ENCODE measurements around the gene ST6GALNAC5.
"Not testable (repeated sequence)": the region's sequence is repeated elsewhere in the genome, so short reads cannot be mapped to it uniquely, and the experiment has no call there.

Gene ST6GALNAC5

GRCh38 chr1:76940571-76941335, 73.5 kb downstream of the ST6GALNAC5 start:
- Mint-ChIP-seq H3K27me3 (no peaks in the 10 kb centered on the region), H3K4me1 (no peaks in the 10 kb centered on the region), H3K9me3 (no peaks in the 10 kb centered on the region), H3K4me3 (no peak overlapping the region), H3K27ac (no peak overlapping the region)
- no peak for DNase-seq
- ATAC-seq: no peak

GRCh38 chr1:76942549-76942948, 75.3 kb downstream of the ST6GALNAC5 start:
- H3K27me3 Mint-ChIP-seq: no peaks in the 10 kb centered on the region
- ATAC-seq (no peak), DNase-seq (no peak)
- H3K27ac Mint-ChIP-seq: no peak overlapping the region
- H3K4me3 Mint-ChIP-seq: no peak overlapping the region
- H3K4me1 Mint-ChIP-seq: no peaks in the 10 kb centered on the region
- H3K9me3 Mint-ChIP-seq: no peaks in the 10 kb centered on the region

- H3K9me3 Mint-ChIP-seq: no peaks in the 10 kb centered on the region
- H3K27me3 Mint-ChIP-seq: no peaks in the 10 kb centered on the region
- no peak overlapping the region for H3K4me3 Mint-ChIP-seq
- H3K27ac Mint-ChIP-seq: no peak overlapping the region
- no peak for DNase-seq
- H3K4me1 Mint-ChIP-seq: no peaks in the 10 kb centered on the region
- ATAC-seq: no peak
Measured at GRCh38 chr1:76944942-76945341, 77.7 kb downstream of the ST6GALNAC5 start.

- H3K27ac Mint-ChIP-seq: no peak overlapping the region
- H3K4me1 Mint-ChIP-seq: no peaks in the 10 kb centered on the region
- peak; percentile 42 for ATAC-seq
- H3K9me3 Mint-ChIP-seq: no peaks in the 10 kb centered on the region
- H3K27me3 Mint-ChIP-seq: no peaks in the 10 kb centered on the region
- no peak overlapping the region for H3K4me3 Mint-ChIP-seq
- no peak for DNase-seq
Measured at GRCh38 chr1:76948846-76949245, 81.6 kb downstream of the ST6GALNAC5 start.

- H3K27me3 Mint-ChIP-seq: no peaks in the 10 kb centered on the region
- no peaks in the 10 kb centered on the region for H3K9me3 Mint-ChIP-seq
- H3K27ac Mint-ChIP-seq: no peak overlapping the region
- no peak overlapping the region for H3K4me3 Mint-ChIP-seq
- H3K4me1 Mint-ChIP-seq: no peaks in the 10 kb centered on the region
- peak; percentile 43 for ATAC-seq
- DNase-seq: no peak
Measured at GRCh38 chr1:76949503-76949902, 82.2 kb downstream of the ST6GALNAC5 start.

- no peak overlapping the region for H3K4me3 Mint-ChIP-seq
- no peak for ATAC-seq
- H3K27me3 Mint-ChIP-seq: no peaks in the 10 kb centered on the region
- peak overlapping the region in 1 of 2 donors; percentile 0 for H3K27ac Mint-ChIP-seq
- DNase-seq: no peak
- no peaks in the 10 kb centered on the region for H3K9me3 Mint-ChIP-seq
- H3K4me1 Mint-ChIP-seq: no peaks in the 10 kb centered on the region
Measured at GRCh38 chr1:76950306-76950705, 83.0 kb downstream of the ST6GALNAC5 start.

- ATAC-seq: no peak
- no peak for DNase-seq
- H3K4me1 Mint-ChIP-seq: no peaks in the 10 kb centered on the region
Measured at GRCh38 chr1:76951153-76951552, 83.9 kb downstream of the ST6GALNAC5 start.

GRCh38 chr1:76955652-76956051, 88.4 kb downstream of the ST6GALNAC5 start:
- no peak overlapping the region for H3K27ac Mint-ChIP-seq
- no peaks in the 10 kb centered on the region for H3K27me3 Mint-ChIP-seq
- no peak for ATAC-seq
- no peaks in the 10 kb centered on the region for H3K4me1 Mint-ChIP-seq
- H3K4me3 Mint-ChIP-seq: no peak overlapping the region
- DNase-seq: no peak
- no peaks in the 10 kb centered on the region for H3K9me3 Mint-ChIP-seq

More at GRCh38 chr1:76951153-76951552, 83.9 kb downstream of the ST6GALNAC5 start:
- no peaks in the 10 kb centered on the region for H3K9me3 Mint-ChIP-seq
- no peaks in the 10 kb centered on the region for H3K27me3 Mint-ChIP-seq
- H3K4me3 Mint-ChIP-seq: no peak overlapping the region
- H3K27ac Mint-ChIP-seq: no peak overlapping the region

- H3K27me3 Mint-ChIP-seq: no peaks in the 10 kb centered on the region
- H3K27ac Mint-ChIP-seq: no peak overlapping the region
- DNase-seq: no peak
Measured at GRCh38 chr1:76957961-76958360, 90.7 kb downstream of the ST6GALNAC5 start.

GRCh38 chr1:76958828-76959227, 91.5 kb downstream of the ST6GALNAC5 start:
- no peak for ATAC-seq

More at GRCh38 chr1:76957961-76958360, 90.7 kb downstream of the ST6GALNAC5 start:
- ATAC-seq: no peak
- Mint-ChIP-seq H3K9me3 (no peaks in the 10 kb centered on the region), H3K4me1 (no peaks in the 10 kb centered on the region), H3K4me3 (no peak overlapping the region)

GRCh38 chr1:76959556-76959955, 92.3 kb downstream of the ST6GALNAC5 start:
- Mint-ChIP-seq H3K4me3 (no peak overlapping the region), H3K27ac (peak overlapping the region in 1 of 2 donors; percentile 34), H3K9me3 (peaks cover 0 to 7% of the 10 kb centered on the region in 2 donors), H3K27me3 (no peaks in the 10 kb centered on the region), H3K4me1 (no peaks in the 10 kb centered on the region)
- no peak for DNase-seq
- ATAC-seq: no peak

More at GRCh38 chr1:76958828-76959227, 91.5 kb downstream of the ST6GALNAC5 start:
- H3K4me3 Mint-ChIP-seq: no peak overlapping the region
- no peaks in the 10 kb centered on the region for H3K4me1 Mint-ChIP-seq
- no peak for DNase-seq
- H3K27me3 Mint-ChIP-seq: no peaks in the 10 kb centered on the region
- peak overlapping the region in 1 of 2 donors; percentile 36 for H3K27ac Mint-ChIP-seq
- peaks cover 0 to 7% of the 10 kb centered on the region in 2 donors for H3K9me3 Mint-ChIP-seq

GRCh38 chr1:76961181-76961819, 94.0 kb downstream of the ST6GALNAC5 start:
- Mint-ChIP-seq H3K27me3 (no peaks in the 10 kb centered on the region), H3K27ac (no peak overlapping the region), H3K9me3 (peaks cover 6 to 14% of the 10 kb centered on the region in 2 donors), H3K4me3 (no peak overlapping the region), H3K4me1 (no peaks in the 10 kb centered on the region)
- DNase-seq (no peak), ATAC-seq (no peak)

- DNase-seq (no peak), ATAC-seq (no peak)
- no peak overlapping the region for H3K27ac Mint-ChIP-seq
- no peak overlapping the region for H3K4me3 Mint-ChIP-seq
- H3K27me3 Mint-ChIP-seq: no peaks in the 10 kb centered on the region
- no peaks in the 10 kb centered on the region for H3K4me1 Mint-ChIP-seq
- peaks cover 6 to 14% of the 10 kb centered on the region in 2 donors for H3K9me3 Mint-ChIP-seq
Measured at GRCh38 chr1:76961820-76962207, 94.5 kb downstream of the ST6GALNAC5 start.

- H3K4me1 Mint-ChIP-seq, ATAC-seq, H3K27ac Mint-ChIP-seq, DNase-seq, H3K4me3 Mint-ChIP-seq: not testable (repeated sequence)
- Mint-ChIP-seq H3K27me3 (peaks cover 16% of the 10 kb centered on the region), H3K9me3 (peaks cover 22 to 31% of the 10 kb centered on the region in 2 donors)
Measured at GRCh38 chr1:76981267-76981666, 114.0 kb downstream of the ST6GALNAC5 start.

- Mint-ChIP-seq H3K27me3 (no peaks in the 10 kb centered on the region), H3K4me1 (no peaks in the 10 kb centered on the region), H3K27ac (no peak overlapping the region), H3K9me3 (peaks cover 0 to 6% of the 10 kb centered on the region in 2 donors), H3K4me3 (no peak overlapping the region)
- DNase-seq (no peak), ATAC-seq (no peak)
Measured at GRCh38 chr1:76989976-76990375, 122.7 kb downstream of the ST6GALNAC5 start.

GRCh38 chr1:76993036-76993435, 125.8 kb downstream of the ST6GALNAC5 start:
- Mint-ChIP-seq H3K9me3 (no peaks in the 10 kb centered on the region), H3K4me1 (no peaks in the 10 kb centered on the region), H3K4me3 (no peak overlapping the region), H3K27ac (peak overlapping the region in 1 of 2 donors; percentile 52), H3K27me3 (no peaks in the 10 kb centered on the region)
- no peak for DNase-seq
- ATAC-seq: no peak
